Ammon's horn (tissue), 1 donor: ENCODE results near the gene HIVEP3.

Experiments
- DNase-seq: peaks from one replicate; pipeline ENCODE4 v3.0.0-alpha.2; 2016; ENCODE audit warnings: low spot score

Gene HIVEP3

GRCh38 chr1:41870076-41870562, 48.6 kb downstream of the HIVEP3 start:
- DNase-seq, result no peak

- DNase-seq, result no peak
Observed at GRCh38 chr1:41868241-41868998, 50.3 kb downstream of the HIVEP3 start.

- no peak for DNase-seq
Observed at GRCh38 chr1:41866285-41866684, 52.4 kb downstream of the HIVEP3 start.

GRCh38 chr1:41864471-41865040, 54.2 kb downstream of the HIVEP3 start:
- DNase-seq, result no peak

- no peak for DNase-seq
Observed at GRCh38 chr1:41863718-41864117, 55.0 kb downstream of the HIVEP3 start.

- DNase-seq, result peak; percentile 59
Observed at GRCh38 chr1:41862384-41863221, 56.1 kb downstream of the HIVEP3 start.

GRCh38 chr1:41861535-41862383, 57.0 kb downstream of the HIVEP3 start:
- DNase-seq, result peak; percentile 64

GRCh38 chr1:41860771-41861170, 58.0 kb downstream of the HIVEP3 start:
- DNase-seq, result no peak

- DNase-seq, result no peak
Observed at GRCh38 chr1:41860214-41860613, 58.5 kb downstream of the HIVEP3 start.

- no peak for DNase-seq
Observed at GRCh38 chr1:41859686-41860085, 59.0 kb downstream of the HIVEP3 start.

- peak; percentile 44 for DNase-seq
Observed at GRCh38 chr1:41856944-41857285, 61.8 kb downstream of the HIVEP3 start.

- DNase-seq, result no peak
Observed at GRCh38 chr1:41856151-41856943, 62.4 kb downstream of the HIVEP3 start.

GRCh38 chr1:41855713-41856112, 63.0 kb downstream of the HIVEP3 start:
- no peak for DNase-seq

- no peak for DNase-seq
Observed at GRCh38 chr1:41853907-41854306, 64.8 kb downstream of the HIVEP3 start.

GRCh38 chr1:41852091-41852490, 66.6 kb downstream of the HIVEP3 start:
- DNase-seq, result no peak

- peak; percentile 43 for DNase-seq
Observed at GRCh38 chr1:41851589-41851988, 67.1 kb downstream of the HIVEP3 start.

GRCh38 chr1:41850029-41850428, 68.7 kb downstream of the HIVEP3 start:
- no peak for DNase-seq

GRCh38 chr1:41849211-41849759, 69.4 kb downstream of the HIVEP3 start:
- DNase-seq, result no peak

GRCh38 chr1:41848216-41848952, 70.3 kb downstream of the HIVEP3 start:
- no peak for DNase-seq

GRCh38 chr1:41847733-41848132, 71.0 kb downstream of the HIVEP3 start:
- no peak for DNase-seq
